ENCODE measurements around the gene LRAT.

Gene LRAT

DNA sequence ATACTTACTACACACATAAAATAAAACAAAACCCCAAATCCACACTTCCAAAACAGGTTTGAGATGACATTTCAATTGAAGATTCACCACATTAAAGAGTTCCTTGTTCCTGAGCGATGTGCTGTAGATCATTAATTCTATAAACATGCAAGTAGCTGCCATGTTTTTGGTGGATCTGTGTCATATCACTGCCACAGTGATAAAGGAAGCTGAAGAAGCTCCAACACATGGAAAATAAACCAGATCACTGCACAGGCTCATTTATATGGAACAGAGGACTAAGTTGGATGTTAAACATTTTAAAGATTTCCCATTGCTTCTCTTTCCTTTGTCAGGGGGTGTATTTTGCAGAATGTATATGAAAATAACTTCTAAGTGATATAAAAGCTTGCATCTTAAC, 34.5 kb downstream of the LRAT start:
- no peak for DNase-seq

DNA sequence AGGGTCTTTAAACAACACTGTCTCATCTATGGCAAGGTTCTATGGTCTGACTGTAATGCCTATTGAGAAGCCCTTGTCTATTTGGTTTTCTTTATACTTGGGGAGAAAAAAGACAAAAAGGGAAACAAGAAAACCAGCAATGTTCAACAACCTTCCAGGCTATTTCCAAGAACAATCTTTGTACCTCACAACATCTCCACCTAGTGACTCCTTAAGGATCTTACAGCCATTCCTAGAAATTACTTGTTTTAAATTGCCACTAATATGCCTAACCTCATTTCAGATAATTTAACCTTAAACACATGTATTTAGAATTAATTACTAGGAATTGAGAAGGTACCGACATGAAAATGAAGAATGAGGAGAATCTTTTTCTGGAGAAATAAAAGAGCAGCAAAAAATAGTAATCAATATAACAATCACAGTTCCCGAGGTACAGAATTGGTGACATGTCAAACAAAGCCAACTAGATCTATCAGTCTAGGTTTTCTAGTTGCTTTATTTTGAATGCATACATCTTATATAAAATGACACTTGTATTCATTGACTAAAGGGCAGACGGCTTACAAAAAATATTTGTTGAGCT, 35.7 kb downstream of the LRAT start:
- no peak for DNase-seq

- DNase-seq = no peak
Observed at GRCh38 chr4:154781126-154781982, 37.6 kb downstream of the LRAT start, which contains the start of gene RBM46. Gene RBM46 (plus strand): TSS chr4:154781272. CDS start chr4:154796753, 15,481 bp downstream.

GRCh38 chr4:154781983-154782293, 38.1 kb downstream of the LRAT start:
- DNase-seq = no peak
